Kidney epithelial cell (primary cell): ENCODE data around the gene ISLR. TPM values are rescaled to one million over a fixed set of nuclear protein-coding genes. Genes with fewer than 3 reads are reported as not detected.

ENCODE experiments used
- DNase-seq: peaks from one replicate; pipeline ENCODE4 v3.0.0-alpha.2; 2010; ENCODE audit warnings: low read depth
- H3K27me3 ChIP-seq: 2 replicates; pipeline ENCODE4 v1.6.0; 2011; ENCODE audit warnings: low read length; ENCODE audit not compliant: control insufficient read depth, insufficient read depth
- H3K36me3 ChIP-seq: 2 replicates; pipeline ENCODE4 v1.5.1; 2011; ENCODE audit warnings: low read length; ENCODE audit not compliant: control insufficient read depth, insufficient read depth
- H3K4me3 ChIP-seq: 2 replicates; pipeline ENCODE4 v1.5.1; 2011; ENCODE audit warnings: low read depth, mild to moderate bottlenecking, control low read depth, low read length
- CTCF ChIP-seq: IDR thresholded peaks from 2 replicates; pipeline ENCODE4 v1.5.1; 2011; ENCODE audit warnings: mild to moderate bottlenecking, moderate library complexity, low read length, control low read depth, inconsistent platforms; ENCODE audit not compliant: insufficient read depth, poor library complexity, severe bottlenecking
- total RNA-seq: library from RNA; depleted of rRNA; stranded (reverse); fragments of >200 nt; gene quantifications from 2 replicates; pipeline ENCODE4 v1.2.3, GENCODE V29; 2015

ISLR gene
- total RNA-seq, 1 donor from 2014 or later = 0.25 TPM

- TF ChIP-seq CTCF = peak; percentile 33
- no peak for DNase-seq
These were observed 6.7 kb downstream of the ISLR start for GRCh38 chr15:74179983-74180880.

GRCh38 chr15:74180881-74181602 lies 7.5 kb downstream of the ISLR start:
- Histone ChIP-seq H3K27me3 (no peaks in the 10 kb centered on the region), H3K36me3 (no peaks in the 10 kb centered on the region), H3K4me3 (no peak overlapping the region)
- no peak for TF ChIP-seq CTCF
- no peak for DNase-seq

More at GRCh38 chr15:74179983-74180880, 6.7 kb downstream of the ISLR start:
- Histone ChIP-seq H3K4me3 (no peak overlapping the region), H3K36me3 (no peaks in the 10 kb centered on the region), H3K27me3 (no peaks in the 10 kb centered on the region)

- no peaks in the 10 kb centered on the region for H3K27me3 ChIP-seq
These were observed 8.6 kb downstream of the ISLR start for GRCh38 chr15:74182131-74182530.

GRCh38 chr15:74184582-74185091 lies 11.1 kb downstream of the ISLR start:
- Histone ChIP-seq H3K36me3 (no peaks in the 10 kb centered on the region), H3K4me3 (no peak overlapping the region), H3K27me3 (no peaks in the 10 kb centered on the region)
- DNase-seq = no peak
- no peak for TF ChIP-seq CTCF

More at GRCh38 chr15:74182131-74182530, 8.6 kb downstream of the ISLR start:
- DNase-seq = no peak
- no peak for TF ChIP-seq CTCF
- Histone ChIP-seq H3K4me3 (no peak overlapping the region), H3K36me3 (no peaks in the 10 kb centered on the region)

GRCh38 chr15:74185710-74186348 lies 12.3 kb downstream of the ISLR start:
- Histone ChIP-seq H3K4me3 (no peak overlapping the region), H3K27me3 (no peaks in the 10 kb centered on the region), H3K36me3 (no peaks in the 10 kb centered on the region)
- TF ChIP-seq CTCF = no peak
- DNase-seq = no peak
